GM12864 (cell line): Measurements from ENCODE around the gene NEMP2.

Source experiments
- DNase-seq: peaks from one replicate; pipeline ENCODE4 v3.0.0-alpha.2; 2011; ENCODE audit warnings: low read depth
- H3K4me3 ChIP-seq: 2 replicates; pipeline ENCODE4 v1.5.1; 2011; ENCODE audit warnings: mild to moderate bottlenecking, low read depth, low read length, control low read depth
- TF ChIP-seq, protein P1 (sequence below): IDR thresholded peaks from 2 replicates; pipeline ENCODE4 v1.5.1; 2011; ENCODE audit warnings: low read depth, mild to moderate bottlenecking, moderate library complexity, low read length, control low read depth, inconsistent platforms; ENCODE audit errors: missing control alignments

Gene NEMP2

DNA sequence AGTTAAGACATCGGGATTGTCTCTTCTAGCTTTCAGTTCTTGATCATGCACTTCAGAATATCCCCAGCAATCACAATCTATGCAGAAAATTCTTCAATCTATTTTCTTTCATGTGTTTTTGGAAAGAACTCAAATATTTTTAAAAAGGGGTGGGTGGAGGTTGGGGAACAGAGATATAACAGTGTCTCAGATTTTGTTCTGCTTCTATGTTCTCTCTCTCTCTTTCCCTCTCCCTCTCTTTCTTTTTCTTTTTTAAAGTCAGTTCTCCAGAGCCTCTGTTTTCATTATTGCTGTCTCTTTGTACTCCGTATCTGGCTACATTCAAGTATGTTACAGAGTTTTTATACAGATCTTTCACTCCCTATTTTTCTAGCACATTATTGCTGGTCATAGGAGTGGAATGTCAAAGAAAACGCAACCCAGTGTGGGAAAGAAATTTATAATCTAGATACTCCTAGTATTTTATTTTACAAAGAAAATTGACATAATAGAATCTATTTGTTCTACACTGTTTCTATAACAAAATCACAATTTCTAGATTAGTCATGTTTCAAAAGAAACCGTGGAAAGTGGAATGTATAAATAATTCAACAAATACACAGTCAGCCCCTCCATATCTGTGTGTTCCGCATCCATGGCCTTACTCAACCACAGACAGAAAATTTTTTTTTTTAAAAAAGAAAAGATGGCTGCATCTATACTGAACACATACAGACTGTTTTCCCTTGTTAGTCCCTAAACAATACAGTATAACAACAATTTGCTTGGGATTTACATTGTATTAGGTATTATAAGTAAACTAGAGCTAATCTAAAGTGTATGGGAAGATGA lies 11.2 kb upstream of the NEMP2 start:
- DNase-seq, result no peak
- TF ChIP-seq, protein P1, sequence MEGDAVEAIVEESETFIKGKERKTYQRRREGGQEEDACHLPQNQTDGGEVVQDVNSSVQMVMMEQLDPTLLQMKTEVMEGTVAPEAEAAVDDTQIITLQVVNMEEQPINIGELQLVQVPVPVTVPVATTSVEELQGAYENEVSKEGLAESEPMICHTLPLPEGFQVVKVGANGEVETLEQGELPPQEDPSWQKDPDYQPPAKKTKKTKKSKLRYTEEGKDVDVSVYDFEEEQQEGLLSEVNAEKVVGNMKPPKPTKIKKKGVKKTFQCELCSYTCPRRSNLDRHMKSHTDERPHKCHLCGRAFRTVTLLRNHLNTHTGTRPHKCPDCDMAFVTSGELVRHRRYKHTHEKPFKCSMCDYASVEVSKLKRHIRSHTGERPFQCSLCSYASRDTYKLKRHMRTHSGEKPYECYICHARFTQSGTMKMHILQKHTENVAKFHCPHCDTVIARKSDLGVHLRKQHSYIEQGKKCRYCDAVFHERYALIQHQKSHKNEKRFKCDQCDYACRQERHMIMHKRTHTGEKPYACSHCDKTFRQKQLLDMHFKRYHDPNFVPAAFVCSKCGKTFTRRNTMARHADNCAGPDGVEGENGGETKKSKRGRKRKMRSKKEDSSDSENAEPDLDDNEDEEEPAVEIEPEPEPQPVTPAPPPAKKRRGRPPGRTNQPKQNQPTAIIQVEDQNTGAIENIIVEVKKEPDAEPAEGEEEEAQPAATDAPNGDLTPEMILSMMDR, result no peak
- H3K4me3 ChIP-seq, result no peak overlapping the region

DNA sequence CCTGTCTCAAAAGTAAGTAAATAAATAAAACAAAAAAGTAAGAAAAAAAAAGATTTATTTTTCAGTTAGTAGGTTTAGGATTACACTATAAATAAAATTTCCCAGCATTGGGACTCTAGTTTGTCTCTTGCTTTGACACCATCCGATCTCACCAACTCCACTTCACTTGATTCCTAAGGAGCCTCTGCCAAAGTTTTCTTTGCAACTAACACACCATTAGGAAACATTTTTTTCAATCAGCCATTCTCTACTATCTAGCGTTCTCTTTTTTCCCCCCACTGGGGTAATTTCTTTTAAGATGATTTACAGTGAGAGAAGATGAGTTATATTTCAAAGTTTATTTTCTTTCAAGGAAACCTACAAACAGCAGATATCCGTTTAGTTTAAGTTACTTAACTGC lies 10.6 kb upstream of the NEMP2 start:
- no peak overlapping the region for H3K4me3 ChIP-seq
- TF ChIP-seq, protein P1, result no peak

DNA sequence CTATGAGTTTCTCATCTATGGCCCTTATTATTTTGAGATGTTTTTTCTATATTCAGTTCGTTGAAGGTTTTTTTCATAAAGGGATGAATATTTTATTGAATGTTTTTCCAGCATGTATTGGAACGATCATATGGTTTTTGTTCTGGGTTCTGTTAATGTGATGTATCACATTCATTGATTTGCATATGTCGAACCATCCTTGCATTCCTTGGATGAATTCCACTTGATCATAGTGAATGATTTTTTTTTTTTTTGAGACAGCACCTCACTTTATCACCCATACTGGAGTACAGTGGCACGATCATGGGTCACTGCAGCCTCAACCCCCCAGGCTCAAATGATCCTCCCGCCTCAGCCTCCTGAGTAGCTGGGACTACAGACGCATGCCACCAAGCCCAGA lies 5.5 kb upstream of the NEMP2 start:
- no peak overlapping the region for H3K4me3 ChIP-seq
- TF ChIP-seq, protein P1, result no peak
- DNase-seq, result no peak

More for the DNA sequence above, 10.6 kb upstream of the NEMP2 start:
- no peak for DNase-seq

DNA sequence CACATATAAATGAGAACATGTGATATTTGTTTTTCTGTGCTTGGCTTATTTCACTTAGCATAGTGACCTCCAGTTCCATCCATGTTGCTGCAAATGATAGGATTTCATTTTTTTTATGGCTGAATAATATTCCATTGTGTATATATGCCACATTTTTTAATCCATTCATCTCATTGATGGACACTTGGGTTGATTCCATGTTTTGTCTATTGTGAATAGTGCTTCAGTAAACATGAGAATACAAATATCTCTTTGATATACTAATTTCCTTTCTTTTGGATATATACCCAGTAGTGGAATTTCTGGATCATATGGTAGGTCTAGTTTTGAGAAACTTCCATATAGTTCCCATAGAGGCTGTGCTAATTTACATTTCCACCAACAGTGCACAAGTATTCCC lies 3.7 kb upstream of the NEMP2 start:
- TF ChIP-seq, protein P1, result no peak
- H3K4me3 ChIP-seq, result no peak overlapping the region
- no peak for DNase-seq

DNA sequence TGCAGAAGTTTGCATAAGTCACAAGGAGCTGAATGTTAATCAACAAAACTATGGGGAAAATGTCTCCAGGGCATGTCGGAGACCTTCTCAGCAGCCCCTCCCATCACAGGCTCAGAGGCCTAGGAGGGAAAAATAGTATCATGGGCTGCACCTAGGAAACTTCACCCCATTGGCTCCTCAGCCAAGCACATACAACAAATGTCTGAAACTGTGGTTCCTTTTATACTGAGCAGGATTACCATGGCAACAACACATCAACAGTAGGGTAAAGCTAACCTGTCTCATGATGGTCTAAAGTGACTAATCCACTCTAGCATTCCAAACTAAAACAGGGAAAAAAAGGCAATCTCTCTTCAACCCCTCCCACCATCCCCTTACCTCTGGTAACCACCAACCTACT lies 3.2 kb upstream of the NEMP2 start:
- no peak overlapping the region for H3K4me3 ChIP-seq
- no peak for DNase-seq
- TF ChIP-seq, protein P1, result no peak

DNA sequence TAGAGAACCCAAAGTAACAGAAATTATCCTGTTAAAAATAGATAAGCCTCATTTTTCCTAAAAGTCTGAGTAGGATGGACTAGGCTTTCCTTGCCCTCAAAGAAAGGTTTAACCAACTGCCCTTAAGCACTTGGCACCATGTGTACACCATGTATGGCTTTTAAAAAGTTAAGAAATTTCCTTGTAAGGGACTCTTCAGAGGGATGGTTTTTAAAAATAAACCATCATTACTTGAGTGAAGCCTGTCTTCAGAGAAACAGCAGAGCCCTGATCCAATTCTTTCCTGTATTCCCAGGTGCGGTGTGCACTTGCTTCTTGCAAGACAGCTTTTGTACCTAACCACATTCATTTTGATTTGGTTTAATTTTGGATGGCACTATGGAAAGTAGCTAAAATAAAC lies 1.1 kb upstream of the NEMP2 start:
- TF ChIP-seq, protein P1, result no peak
- DNase-seq, result no peak
- H3K4me3 ChIP-seq, result peak overlapping the region; percentile 60

DNA sequence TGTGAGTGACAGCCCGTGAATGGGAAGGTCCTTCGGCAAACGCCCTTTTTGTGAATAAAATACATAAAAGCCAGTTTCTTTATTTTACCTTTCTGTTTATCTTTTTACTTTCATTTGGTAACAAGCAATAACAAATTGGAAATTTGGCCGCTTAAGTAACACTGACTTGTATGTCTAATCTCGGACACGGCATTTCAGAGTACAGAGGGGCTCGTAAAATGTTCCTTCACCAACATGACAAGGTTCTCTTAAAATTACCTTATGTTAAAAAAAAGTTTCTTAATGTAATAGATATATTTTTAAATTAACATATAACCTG lies 558 bp upstream of the NEMP2 start:
- DNase-seq, result no peak
- peak overlapping the region; percentile 60 for H3K4me3 ChIP-seq
- TF ChIP-seq, protein P1, result no peak
